Measurements from ENCODE around the gene UBE2O.

- no peak for TF ChIP-seq EZH2phosphoT487 (IDR thresholded peaks at IDR 0.05; ENCODE audit: insufficient read depth, low read depth)
- TF ChIP-seq EZH2 (IDR thresholded peaks at IDR 0.05; ENCODE audit: insufficient read depth, poor library complexity, severe bottlenecking): no peak
Observed at GRCh38 chr17:76499267-76499667, 46.3 kb upstream of the UBE2O start.
